IMR-90 (cell line): ENCODE results near the gene ANKFY1. TPM values are rescaled to one million over a fixed set of nuclear protein-coding genes. Genes with fewer than 3 reads are reported as not detected.

Experiments used
- ATAC-seq: fragments of 200-7000 bp; cut with Tn5 transposase; 2 replicates; pipeline ENCODE4 v1.9.1; 2020; ENCODE audit warnings: low read depth, mild to moderate bottlenecking, moderate library complexity
- BruUV-seq: library from RNA; stranded (reverse); fragments of 400-500 nt; replicated peaks from 2 replicates; lab custom pipeline; 2021; lab: Mats Ljungman, UMichigan
- CTCF ChIA-PET: fragments of 300-600 bp; formaldehyde crosslinking; extraction: SDS; loops from one replicate; lab custom pipeline; 2021; ENCODE audit warnings: antibody characterized with exemption; lab: Yijun Ruan, JAX
- POLR2A ChIA-PET: fragments of 300-600 bp; sonication (Branson Sonifier 250); formaldehyde crosslinking; loops from one replicate; lab custom pipeline; 2022; ENCODE audit warnings: antibody characterized with exemption; ENCODE audit not compliant: unreplicated experiment; lab: Charles Lee
- DNase-seq: peaks from one replicate; pipeline ENCODE4 v3.0.0; 2013
- H2AFZ ChIP-seq: replicated peaks from 2 replicates; pipeline ENCODE3; 2013; ENCODE audit warnings: low read length, mild to moderate bottlenecking; ENCODE audit not compliant: poor library complexity
- H2AK5ac ChIP-seq: 2 replicates; pipeline ENCODE4 v1.6.1; 2013; ENCODE audit warnings: low read depth, low read length, inconsistent platforms
- H2AK9ac ChIP-seq: replicated peaks from 2 replicates; pipeline ENCODE3; 2013; ENCODE audit warnings: mild to moderate bottlenecking, low read depth, low read length, moderate library complexity; ENCODE audit not compliant: poor library complexity
- H2BK120ac ChIP-seq: 2 replicates; pipeline ENCODE4 v1.6.1; 2013; ENCODE audit warnings: low read depth, low read length, inconsistent platforms
- H2BK15ac ChIP-seq: 3 replicates; pipeline ENCODE4 v1.6.1; 2013; ENCODE audit warnings: low read depth, low read length, inconsistent platforms
- H2BK20ac ChIP-seq: 2 replicates; pipeline ENCODE4 v1.6.1; 2013; ENCODE audit warnings: low read depth, mild to moderate bottlenecking, inconsistent platforms, low read length, moderate library complexity
- H2BK5ac ChIP-seq: 2 replicates; pipeline ENCODE4 v1.6.1; 2013; ENCODE audit warnings: mild to moderate bottlenecking, low read depth, low read length, inconsistent platforms; ENCODE audit not compliant: poor library complexity, severe bottlenecking
- H3K14ac ChIP-seq: replicated peaks from 2 replicates; pipeline ENCODE4 v1.6.1; 2013; ENCODE audit warnings: low read depth, low read length, inconsistent platforms
- H3K18ac ChIP-seq: 2 replicates; pipeline ENCODE4 v1.6.1; 2013; ENCODE audit warnings: low read depth, low read length, control low read depth
- H3K23ac ChIP-seq: 2 replicates; pipeline ENCODE4 v1.6.1; 2013; ENCODE audit warnings: low read depth, low read length, inconsistent platforms
- H3K27ac ChIP-seq: 2 replicates; pipeline ENCODE4 v1.5.1; 2013; ENCODE audit warnings: mild to moderate bottlenecking, control low read depth, low read length; ENCODE audit not compliant: insufficient read depth
- H3K27me3 ChIP-seq: 2 replicates; pipeline ENCODE4 v1.6.1; 2013; ENCODE audit warnings: low read length; ENCODE audit not compliant: control insufficient read depth, insufficient read depth
- H3K36me3 ChIP-seq: 2 replicates; pipeline ENCODE4 v1.6.1; 2013; ENCODE audit warnings: low read length, mixed read lengths; ENCODE audit not compliant: control insufficient read depth, insufficient read depth
- H3K4ac ChIP-seq: 2 replicates; pipeline ENCODE4 v1.6.1; 2013; ENCODE audit warnings: low read depth, low read length, inconsistent platforms
- H3K4me1 ChIP-seq: 2 replicates; pipeline ENCODE4 v1.6.1; 2013; ENCODE audit warnings: low read length, mixed read lengths; ENCODE audit not compliant: control insufficient read depth, insufficient read depth
- H3K4me2 ChIP-seq: 2 replicates; pipeline ENCODE4 v1.6.1; 2013; ENCODE audit warnings: low read depth, mild to moderate bottlenecking, control low read depth, low read length, moderate library complexity
- H3K4me3 ChIP-seq: 2 replicates; pipeline ENCODE4 v1.5.1; 2013; ENCODE audit warnings: low read depth, mild to moderate bottlenecking, control low read depth, low read length, moderate library complexity; ENCODE audit not compliant: insufficient read depth
- H3K56ac ChIP-seq: 2 replicates; pipeline ENCODE4 v1.6.1; 2013; ENCODE audit warnings: low read length, inconsistent platforms; ENCODE audit not compliant: insufficient read depth; ENCODE audit errors: extremely low read depth
- H3K79me1 ChIP-seq, 2 experiments: 2 replicates each; pipeline ENCODE4 v1.6.1; 2013; ENCODE audit warnings: low read length in 2 of 2, inconsistent platforms in 1 of 2, low read depth in 1 of 2
- H3K9ac ChIP-seq: 2 replicates; pipeline ENCODE4 v1.6.1; 2013; ENCODE audit warnings: low read depth, low read length, control low read depth
- H3K9me1 ChIP-seq: 2 replicates; pipeline ENCODE4 v1.6.1; 2013; ENCODE audit warnings: low read length, inconsistent platforms; ENCODE audit not compliant: insufficient read depth
- H3K9me3 ChIP-seq: 2 replicates; pipeline ENCODE4 v1.6.1; 2013; ENCODE audit warnings: low read length; ENCODE audit not compliant: control insufficient read depth, insufficient read depth
- H4K20me1 ChIP-seq: 2 replicates; pipeline ENCODE4 v1.6.1; 2013; ENCODE audit warnings: low read length, inconsistent platforms; ENCODE audit not compliant: insufficient read depth
- H4K5ac ChIP-seq: 2 replicates; pipeline ENCODE4 v1.6.1; 2013; ENCODE audit warnings: mild to moderate bottlenecking, low read depth, low read length, control low read depth
- H4K8ac ChIP-seq, 2 experiments: 2 replicates each; pipeline ENCODE4 v1.6.1; 2013; ENCODE audit warnings: low read depth in 2 of 2, low read length in 2 of 2, control low read depth in 1 of 2, inconsistent platforms in 1 of 2
- H4K91ac ChIP-seq: 2 replicates; pipeline ENCODE4 v1.6.1; 2013; ENCODE audit warnings: low read depth, low read length, inconsistent platforms; ENCODE audit not compliant: insufficient read depth
- CHD1 ChIP-seq: IDR thresholded peaks from 2 replicates; pipeline ENCODE4 v1.6.1; 2012; ENCODE audit warnings: low read depth, low read length, improper control_type of control experiment
- MAFK ChIP-seq: IDR thresholded peaks from 2 replicates; pipeline ENCODE4 v1.6.1; 2012; ENCODE audit warnings: low read depth, low read length, improper control_type of control experiment
- POLR2A ChIP-seq: IDR thresholded peaks from 2 replicates; pipeline ENCODE4 v1.6.1; 2012; ENCODE audit warnings: mild to moderate bottlenecking, low read depth, low read length
- WGBS, 2 experiments: methylation state at CpG; one replicate each; pipeline versions ENCODE4 v1.1.5 to v1.1.7; 2013; ENCODE audit warnings: missing lambda C conversion rate in 2 of 2; ENCODE audit not compliant: insufficient read length in 1 of 2; ENCODE audit errors: extremely low coverage in 2 of 2; 5-methylcytosine and 5-hydroxymethylcytosine counted together
- dilution Hi-C: fragments of 300-500 bp; cut with HindIII; formaldehyde crosslinking; loops from one replicate; pipeline ENCODE4 v1.14.3; 2018; ENCODE audit warnings: low sequenced_read_pairs; ENCODE audit not compliant: unreplicated experiment
- in situ Hi-C: fragments of 300-500 bp; cut with MboI; formaldehyde crosslinking; loops from 3 replicates; pipeline ENCODE4 v1.14.3; 2019; ENCODE audit warnings: low sequenced_read_pairs, inconsistent platforms, mixed read lengths
- intact Hi-C: fragments of 100-400 bp; cut with micrococcal nuclease; formaldehyde crosslinking; loops from 2 replicates; pipeline ENCODE4 v1.10.0; 2022
- polyA plus RNA-seq, 3 experiments: library from polyadenylated mRNA; depleted of rRNA; stranded (reverse); fragments of >200 nt; gene quantifications; 2 replicates each; pipeline ENCODE4 v1.2.3, GENCODE V29; 2012; ENCODE audit warnings: low replicate concordance in 1 of 3
- total RNA-seq: library from RNA; depleted of rRNA; stranded (reverse); fragments of >200 nt; gene quantifications from 2 replicates; pipeline ENCODE4 v1.2.3, GENCODE V29; 2012
- TF ChIP-seq, protein P1 (sequence below): conservative IDR thresholded peaks from 2 replicates; pipeline ENCODE4 v1.5.1; 2012; ENCODE audit warnings: mild to moderate bottlenecking, low read depth, low read length, improper control_type of control experiment

The ANKFY1 gene
- total and polyA plus RNA-seq, 2 of the 4 experiments (the other 2 are of a cell fraction) = 32.3 to 48.9 TPM

- H2BK15ac ChIP-seq = no peak overlapping the region
- H2AK5ac ChIP-seq = no peak overlapping the region
- H4K91ac ChIP-seq = no peak overlapping the region
- H3K27me3 ChIP-seq = no peaks in the 10 kb centered on the region
- ATAC-seq (no peak; the same call in 1 of the 2 replicates), DNase-seq (no peak)
- no peak overlapping the region for H3K4me2 ChIP-seq
- no peak overlapping the region for H3K23ac ChIP-seq
- H3K79me1 ChIP-seq = peaks cover 51 to 86% of the 10 kb centered on the region in 2 experiments
- H3K56ac ChIP-seq = no peak overlapping the region
- peaks cover 77% of the 10 kb centered on the region for H4K20me1 ChIP-seq
- no peak overlapping the region for H2BK20ac ChIP-seq
- H3K4me3 ChIP-seq = no peak overlapping the region
- H2BK120ac ChIP-seq = no peak overlapping the region
- peaks cover 4% of the 10 kb centered on the region; the same call in 1 of the 2 replicates for H3K36me3 ChIP-seq
- dilution Hi-C loops (no loop called here), intact Hi-C loops (no loop called here), in situ Hi-C loops (no loop called here)
- POLR2A ChIA-PET = no interaction called here
- H3K18ac ChIP-seq = no peak overlapping the region
- no TSS peak for BruUV-seq
- TF ChIP-seq MAFK (no peak), POLR2A (no peak), CHD1 (no peak)
- TF ChIP-seq, protein P1, sequence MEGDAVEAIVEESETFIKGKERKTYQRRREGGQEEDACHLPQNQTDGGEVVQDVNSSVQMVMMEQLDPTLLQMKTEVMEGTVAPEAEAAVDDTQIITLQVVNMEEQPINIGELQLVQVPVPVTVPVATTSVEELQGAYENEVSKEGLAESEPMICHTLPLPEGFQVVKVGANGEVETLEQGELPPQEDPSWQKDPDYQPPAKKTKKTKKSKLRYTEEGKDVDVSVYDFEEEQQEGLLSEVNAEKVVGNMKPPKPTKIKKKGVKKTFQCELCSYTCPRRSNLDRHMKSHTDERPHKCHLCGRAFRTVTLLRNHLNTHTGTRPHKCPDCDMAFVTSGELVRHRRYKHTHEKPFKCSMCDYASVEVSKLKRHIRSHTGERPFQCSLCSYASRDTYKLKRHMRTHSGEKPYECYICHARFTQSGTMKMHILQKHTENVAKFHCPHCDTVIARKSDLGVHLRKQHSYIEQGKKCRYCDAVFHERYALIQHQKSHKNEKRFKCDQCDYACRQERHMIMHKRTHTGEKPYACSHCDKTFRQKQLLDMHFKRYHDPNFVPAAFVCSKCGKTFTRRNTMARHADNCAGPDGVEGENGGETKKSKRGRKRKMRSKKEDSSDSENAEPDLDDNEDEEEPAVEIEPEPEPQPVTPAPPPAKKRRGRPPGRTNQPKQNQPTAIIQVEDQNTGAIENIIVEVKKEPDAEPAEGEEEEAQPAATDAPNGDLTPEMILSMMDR = no peak
- peaks cover 8% of the 10 kb centered on the region for H3K4me1 ChIP-seq
- no peak overlapping the region for H4K5ac ChIP-seq
- no peak overlapping the region for H2AK9ac ChIP-seq
- WGBS, 2 experiments = no CpG with 5 or more reads among the region's 5 CpGs
- no peak overlapping the region for H3K14ac ChIP-seq
- no peak overlapping the region for H3K4ac ChIP-seq
- no peak overlapping the region for H4K8ac ChIP-seq
- H2AFZ ChIP-seq = no peak overlapping the region
- H3K9me1 ChIP-seq = peaks cover 31% of the 10 kb centered on the region
- no peak overlapping the region for H2BK5ac ChIP-seq
- no peak overlapping the region for H3K9ac ChIP-seq
- no peaks in the 10 kb centered on the region for H3K9me3 ChIP-seq
- CTCF ChIA-PET = interaction anchor here (0.6 kb wide), 1 partner anchor 13 kb away, joined by 3 read pairs; no protein-coding TSS in a partner anchor
- no peak overlapping the region for H3K27ac ChIP-seq
Observed at GRCh38 chr17:4247361-4247970, 16.3 kb downstream of the ANKFY1 start.
